Colonic mucosa (tissue), 4 donors: Measurements from ENCODE around the gene DNAH3. TPM values are rescaled to one million over a fixed set of nuclear protein-coding genes. Genes with fewer than 3 reads are reported as not detected.
A peak's percentile ranks its signal among the peaks of the same experiment; 100 is the strongest.

ENCODE experiments used
- DNase-seq: peaks from one replicate; pipeline ENCODE4 v3.0.0-alpha.2; 2020
- H3K27ac ChIP-seq: fragments of 200-600 bp; one replicate; pipeline ENCODE4 v1.8.0; 2021
- H3K27me3 ChIP-seq: fragments of 200-600 bp; one replicate; pipeline ENCODE4 v1.8.0; 2021
- H3K36me3 ChIP-seq: fragments of 200-600 bp; one replicate; pipeline ENCODE4 v1.8.0; 2021
- H3K4me1 ChIP-seq: fragments of 200-600 bp; one replicate; pipeline ENCODE4 v1.8.0; 2021; ENCODE audit warnings: mild to moderate bottlenecking
- H3K4me3 ChIP-seq: fragments of 200-600 bp; one replicate; pipeline ENCODE4 v1.8.0; 2021
- H3K9ac ChIP-seq, 2 donors: one replicate each; pipeline ENCODE4 v1.7.0; 2013; ENCODE audit warnings: control low read depth in 2 of 2, low read depth in 2 of 2, low read length in 2 of 2
- H3K9me3 ChIP-seq: fragments of 200-600 bp; one replicate; pipeline ENCODE4 v1.8.0; 2021
- intact Hi-C: fragments of 100-400 bp; cut with DNase I; formaldehyde crosslinking; loops from one replicate; pipeline ENCODE4 v1.14.1; 2022
- total RNA-seq, 2 donors: library from RNA; stranded (reverse); fragmentation: NEBNext Ultra II Directional in 1 of 2; extraction: Animal tissue kit (Norgen Biotek cat#: 25700) in 1 of 2; gene quantifications; one replicate each; pipeline ENCODE4 v1.2.1, GENCODE V29; 2021
- TF ChIP-seq, protein P1 (sequence below): fragments of 200-600 bp; IDR thresholded peaks from one replicate; pipeline ENCODE4 v1.8.0; 2022; ENCODE audit warnings: antibody characterized with exemption, mild to moderate bottlenecking
- donor health status: healthy.
- donor health status: DM: no; HTN: no; CAD: no.
- donor health status: DM: no; HTN: no; CAD: no.

The DNAH3 gene
- total RNA-seq, 2 donors from 2014 or later = 4.2 to 5.1 TPM

DNA sequence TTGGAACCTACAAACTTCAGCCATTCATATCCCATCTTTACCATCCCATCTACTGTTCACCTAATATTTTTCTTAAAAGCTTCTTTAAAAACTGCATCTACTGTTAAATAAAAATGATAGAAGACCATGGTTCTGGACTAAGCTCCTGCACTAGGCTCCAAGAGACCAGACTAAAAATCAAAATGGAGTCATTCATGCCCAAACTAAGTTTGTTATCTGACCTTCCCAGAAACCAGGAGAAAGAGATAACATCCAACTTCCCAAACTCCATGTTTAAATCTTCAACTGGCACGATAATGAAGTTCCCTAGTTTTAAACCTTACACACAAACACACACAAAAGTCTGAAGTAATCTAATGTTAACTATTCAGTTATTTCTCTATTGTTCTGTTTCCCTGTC, 264.3 kb downstream of the DNAH3 start:
- H3K27me3 ChIP-seq = no peaks in the 10 kb centered on the region
- H3K36me3 ChIP-seq = no peaks in the 10 kb centered on the region
- DNase-seq = no peak
- no peaks in the 10 kb centered on the region for H3K9me3 ChIP-seq
- intact Hi-C loops = no loop called here
- peaks cover 20% of the 10 kb centered on the region for H3K4me1 ChIP-seq
- no peak overlapping the region for H3K4me3 ChIP-seq
- TF ChIP-seq, protein P1, sequence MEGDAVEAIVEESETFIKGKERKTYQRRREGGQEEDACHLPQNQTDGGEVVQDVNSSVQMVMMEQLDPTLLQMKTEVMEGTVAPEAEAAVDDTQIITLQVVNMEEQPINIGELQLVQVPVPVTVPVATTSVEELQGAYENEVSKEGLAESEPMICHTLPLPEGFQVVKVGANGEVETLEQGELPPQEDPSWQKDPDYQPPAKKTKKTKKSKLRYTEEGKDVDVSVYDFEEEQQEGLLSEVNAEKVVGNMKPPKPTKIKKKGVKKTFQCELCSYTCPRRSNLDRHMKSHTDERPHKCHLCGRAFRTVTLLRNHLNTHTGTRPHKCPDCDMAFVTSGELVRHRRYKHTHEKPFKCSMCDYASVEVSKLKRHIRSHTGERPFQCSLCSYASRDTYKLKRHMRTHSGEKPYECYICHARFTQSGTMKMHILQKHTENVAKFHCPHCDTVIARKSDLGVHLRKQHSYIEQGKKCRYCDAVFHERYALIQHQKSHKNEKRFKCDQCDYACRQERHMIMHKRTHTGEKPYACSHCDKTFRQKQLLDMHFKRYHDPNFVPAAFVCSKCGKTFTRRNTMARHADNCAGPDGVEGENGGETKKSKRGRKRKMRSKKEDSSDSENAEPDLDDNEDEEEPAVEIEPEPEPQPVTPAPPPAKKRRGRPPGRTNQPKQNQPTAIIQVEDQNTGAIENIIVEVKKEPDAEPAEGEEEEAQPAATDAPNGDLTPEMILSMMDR = no peak
- no peak overlapping the region for H3K27ac ChIP-seq
- no peak overlapping the region for H3K9ac ChIP-seq

GRCh38 chr16:20884240-20884556, 266.4 kb downstream of the DNAH3 start:
- Histone ChIP-seq H3K27me3 (no peaks in the 10 kb centered on the region), H3K9me3 (no peaks in the 10 kb centered on the region), H3K4me1 (peaks cover 24% of the 10 kb centered on the region), H3K36me3 (no peaks in the 10 kb centered on the region), H3K4me3 (no peak overlapping the region), H3K27ac (no peak overlapping the region), H3K9ac (peak overlapping the region in 1 of 2 donors; percentile 38)
- no peak for DNase-seq
- TF ChIP-seq, protein P1 = no peak
- intact Hi-C loops = no loop called here

- H3K27me3 ChIP-seq = no peaks in the 10 kb centered on the region
- no peak overlapping the region for H3K4me3 ChIP-seq
- intact Hi-C loops = no loop called here
- peak overlapping the region in 1 of 2 donors; percentile 38 for H3K9ac ChIP-seq
- no peaks in the 10 kb centered on the region for H3K9me3 ChIP-seq
- peaks cover 28% of the 10 kb centered on the region for H3K4me1 ChIP-seq
- TF ChIP-seq, protein P1 = no peak
- DNase-seq = no peak
- peak overlapping the region; percentile 3 for H3K27ac ChIP-seq
- no peaks in the 10 kb centered on the region for H3K36me3 ChIP-seq
Observed at GRCh38 chr16:20883554-20884239, 266.9 kb downstream of the DNAH3 start.

Other genes starting within 250 kb of the DNAH3 start
- gene LDAF1, start 7.8 kb upstream of the DNAH3 start, total RNA-seq = 10 to 100 TPM; 25.6 to 58.2 TPM
- gene ZP2, start 60.7 kb upstream of the DNAH3 start, total RNA-seq = under 1 TPM; 0.25 to 0.27 TPM
- 10 to 100 TPM; 41.3 to 62.9 TPM for gene ANKS4B, start 82.9 kb upstream of the DNAH3 start, total RNA-seq
- 10 to 100 TPM; 10.4 to 14.0 TPM for gene CRYM, start 127.4 kb upstream of the DNAH3 start, total RNA-seq